Measurements from ENCODE around the gene ERI3. TPM values are rescaled to one million over a fixed set of nuclear protein-coding genes. Genes with fewer than 3 reads are reported as not detected.

The ERI3 gene
- total and polyA plus RNA-seq, 2 of the 13 experiments (the other 11 are each of a cell fraction or from before 2014, with no cell fraction given), result 35.6 to 35.9 TPM

- TF ChIP-seq USF2 (IDR thresholded peaks at IDR 0.05; ENCODE audit: low read depth, low read length) (no peak), USF2 (CRISPR knock-in tag; IDR thresholded peaks at IDR 0.05; ENCODE audit: borderline replicate concordance) (no peak), ZNF263 (CRISPR knock-in tag; IDR thresholded peaks at IDR 0.05) (peak; percentile 82), MTF2 (CRISPR knock-in tag; IDR thresholded peaks at IDR 0.05; ENCODE audit: borderline replicate concordance) (no peak), ZNF333 (CRISPR knock-in tag; IDR thresholded peaks at IDR 0.05; ENCODE audit: borderline replicate concordance) (no peak), PRMT3 (CRISPR knock-in tag; IDR thresholded peaks at IDR 0.05; ENCODE audit: borderline replicate concordance, low read depth) (no peak), RFXANK (CRISPR knock-in tag; IDR thresholded peaks at IDR 0.05) (no peak), ZBTB8A (CRISPR knock-in tag; IDR thresholded peaks at IDR 0.05; ENCODE audit: borderline replicate concordance, low read depth) (no peak), CSRNP1 (CRISPR knock-in tag; IDR thresholded peaks at IDR 0.05) (no peak), ZNF281 (CRISPR knock-in tag; IDR thresholded peaks at IDR 0.05; ENCODE audit: borderline replicate concordance) (0 out of 2 replicates have a peak, but pooled peaks have one; percentile 14), ZNF891 (CRISPR knock-in tag; IDR thresholded peaks at IDR 0.05) (no peak), HOXD1 (CRISPR knock-in tag; IDR thresholded peaks at IDR 0.05) (no peak), ARID2 (CRISPR knock-in tag; IDR thresholded peaks at IDR 0.05; ENCODE audit: borderline replicate concordance) (no peak), ZNF367 (CRISPR knock-in tag; IDR thresholded peaks at IDR 0.05; ENCODE audit: borderline replicate concordance) (no peak), ZMYM4 (CRISPR knock-in tag; IDR thresholded peaks at IDR 0.05) (no peak), CREM (IDR thresholded peaks at IDR 0.05) (peak; percentile 54), CREM (CRISPR knock-in tag; IDR thresholded peaks at IDR 0.05) (no peak), ATF5 (CRISPR knock-in tag; IDR thresholded peaks at IDR 0.05; ENCODE audit: low read depth) (no peak), ELF3 (CRISPR knock-in tag; IDR thresholded peaks at IDR 0.05) (peak; percentile 97), NR3C1 (CRISPR knock-in tag; IDR thresholded peaks at IDR 0.05) (no peak), ISL2 (CRISPR knock-in tag; IDR thresholded peaks at IDR 0.05) (no peak), KAT2B (IDR thresholded peaks at IDR 0.05; ENCODE audit: borderline replicate concordance, low read depth, low read length) (no peak), NPAS2 (CRISPR knock-in tag; IDR thresholded peaks at IDR 0.05; ENCODE audit: borderline replicate concordance) (no peak)
These were observed 46.5 kb upstream of the ERI3 start (continued) for GRCh38 chr1:44401256-44402228.
